Measurements from ENCODE around the gene DUSP18. TPM values are rescaled to one million over a fixed set of nuclear protein-coding genes. Genes with fewer than 3 reads are reported as not detected.

Gene DUSP18
- total and polyA plus RNA-seq, 9 of the 15 experiments (the other 6 are each of a cell fraction or from before 2014, with no cell fraction given) = 1.00 to 3.7 (median 1.5) TPM

DNA sequence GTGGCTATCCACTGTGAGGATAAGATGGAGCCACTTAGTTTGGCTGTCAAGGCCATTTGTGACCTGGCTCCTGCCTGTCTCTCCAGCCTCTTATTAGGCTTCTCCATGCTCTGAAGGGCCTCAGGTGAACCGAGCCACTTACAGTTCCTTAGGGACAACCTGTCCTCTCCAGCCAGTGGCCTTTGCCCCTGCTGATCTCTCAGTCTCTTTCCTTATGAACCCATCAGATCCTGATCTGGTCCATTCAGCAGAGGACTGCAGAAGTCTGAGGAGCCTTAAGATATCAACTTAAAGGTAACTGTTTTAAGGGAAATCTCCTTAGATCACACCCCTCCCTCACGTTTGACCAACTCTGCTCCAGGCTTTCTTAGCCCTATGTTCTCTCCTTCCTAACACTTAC lies 2.4 kb downstream of the DUSP18 start:
- ATAC-seq (no peak), FAIRE-seq (no peak), DNase-seq (ENCODE audit: extremely low read depth in 1 of 4, low spot score in 3 of 4) (no peak)
- WGBS (ENCODE audit: insufficient coverage, low coverage, missing lambda C conversion rate) = 13% methylated on average over 2 of the region's 2 CpGs
- in situ Hi-C loops (cut with MboI) (no loop called here), intact Hi-C loops (cut with micrococcal nuclease) (loop anchor here (10.0 kb wide), 1 partner anchor 90 kb away; no protein-coding TSS in a partner anchor)
- no peaks in the 10 kb centered on the region for H3K27me3 ChIP-seq (ENCODE audit: control insufficient read depth in 2 of 2, insufficient read depth in 2 of 2, low read length in 2 of 2)
- no peaks in the 10 kb centered on the region for H3K36me3 ChIP-seq (ENCODE audit: control insufficient read depth, insufficient read depth, low read length)
- H3K4me3 ChIP-seq = no peak overlapping the region
- no peaks in the 10 kb centered on the region for H3K79me2 ChIP-seq (ENCODE audit: control insufficient read depth, insufficient read depth, low read length)
- POLR2A ChIA-PET = interaction anchor here (0.6 to 0.7 kb wide), 2 partner anchors 14 to 1292 kb away, joined by 4 to 5 read pairs; no protein-coding TSS in a partner anchor
- no peaks in the 10 kb centered on the region for H3K9me3 ChIP-seq (replicated peaks; ENCODE audit: control insufficient read depth, insufficient read depth, low read depth, low read length)
- H3K4me1 ChIP-seq (replicated peaks in 1 of 2; ENCODE audit: control insufficient read depth in 2 of 2, insufficient read depth in 2 of 2, low read length in 2 of 2) = peaks cover 7 to 16% of the 10 kb centered on the region in 2 experiments; a peak in 3 of 5 replicates
- CTCF ChIA-PET (ENCODE audit: low intra/inter-chr PET ratio) = no interaction called here
- H3K9me1 ChIP-seq (ENCODE audit: control insufficient read depth, insufficient read depth, low read length) = no peaks in the 10 kb centered on the region
- no TSS peak for BruUV-seq (replicated peaks)
- no peaks in the 10 kb centered on the region for H4K20me1 ChIP-seq (replicated peaks; ENCODE audit: control insufficient read depth, insufficient read depth, low read length)
- H3K9ac ChIP-seq (ENCODE audit: insufficient read depth in 1 of 2, low read depth in 2 of 2, low read length in 2 of 2) = no peak overlapping the region
- no peak overlapping the region for H3K4me2 ChIP-seq (ENCODE audit: insufficient read depth, low read length)
- H3K27ac ChIP-seq (ENCODE audit: extremely low read depth, low read depth, low read length) = no peak overlapping the region
- no peak overlapping the region for H2AFZ ChIP-seq (ENCODE audit: low read depth, low read length)
- TF ChIP-seq TBP (optimal IDR thresholded peaks at IDR 0.05; ENCODE audit: low read depth, low read length) (no peak), NFXL1 (CRISPR knock-in tag; IDR thresholded peaks at IDR 0.05) (no peak), MED1 (CRISPR knock-in tag; IDR thresholded peaks at IDR 0.05; ENCODE audit: borderline replicate concordance) (no peak), RB1 (IDR thresholded peaks at IDR 0.05; ENCODE audit: low read depth) (no peak), NR2C1 (IDR thresholded peaks at IDR 0.05) (no peak), NR2C1 (tag; IDR thresholded peaks at IDR 0.05) (no peak), MTA2 (IDR thresholded peaks at IDR 0.05; ENCODE audit: low read depth) (no peak), DLX4 (CRISPR knock-in tag; IDR thresholded peaks at IDR 0.05) (no peak), FOXP4 (CRISPR knock-in tag; IDR thresholded peaks at IDR 0.05; ENCODE audit: borderline replicate concordance) (no peak), GABPB2 (CRISPR knock-in tag; conservative IDR thresholded peaks at IDR 0.05) (no peak), ZFX (CRISPR knock-in tag; IDR thresholded peaks at IDR 0.05) (no peak)

Data from K562 (cell line).